NCI-H226 (cell line): ENCODE measurements around the gene KCNK15.

Experiments used
- DNase-seq: peaks from one replicate; pipeline ENCODE4 v3.0.0-alpha.2; 2015

Gene KCNK15

GRCh38 chr20:44715499-44716308, 30.0 kb upstream of the KCNK15 start:
- DNase-seq: no peak

- no peak for DNase-seq
Observed at GRCh38 chr20:44716309-44717106, 29.2 kb upstream of the KCNK15 start.

- DNase-seq: no peak
Observed at GRCh38 chr20:44717986-44718385, 27.7 kb upstream of the KCNK15 start.

GRCh38 chr20:44719841-44720240, 25.8 kb upstream of the KCNK15 start:
- DNase-seq: no peak

GRCh38 chr20:44720621-44720996, 25.1 kb upstream of the KCNK15 start:
- peak; percentile 76 for DNase-seq

GRCh38 chr20:44720997-44721784, 24.5 kb upstream of the KCNK15 start:
- DNase-seq: peak; percentile 67

- no peak for DNase-seq
Observed at GRCh38 chr20:44721785-44722054, 23.9 kb upstream of the KCNK15 start.

GRCh38 chr20:44722990-44723389, 22.7 kb upstream of the KCNK15 start:
- DNase-seq: no peak

GRCh38 chr20:44723391-44723790, 22.3 kb upstream of the KCNK15 start:
- no peak for DNase-seq

- DNase-seq: no peak
Observed at GRCh38 chr20:44723798-44724362, 21.8 kb upstream of the KCNK15 start.

- no peak for DNase-seq
Observed at GRCh38 chr20:44724423-44725091, 21.1 kb upstream of the KCNK15 start.

GRCh38 chr20:44725837-44726236, 19.8 kb upstream of the KCNK15 start:
- DNase-seq: no peak

- DNase-seq: no peak
Observed at GRCh38 chr20:44727039-44727438, 18.6 kb upstream of the KCNK15 start.

GRCh38 chr20:44727651-44728050, 18.0 kb upstream of the KCNK15 start:
- DNase-seq: no peak

- DNase-seq: peak; percentile 95
Observed at GRCh38 chr20:44728801-44729443, 16.7 kb upstream of the KCNK15 start.

- DNase-seq: peak; percentile 95
Observed at GRCh38 chr20:44730441-44730840, 15.2 kb upstream of the KCNK15 start.

GRCh38 chr20:44731657-44732056, 14.0 kb upstream of the KCNK15 start:
- DNase-seq: no peak

GRCh38 chr20:44732327-44732726, 13.3 kb upstream of the KCNK15 start:
- DNase-seq: peak; percentile 56

GRCh38 chr20:44733341-44734069, 12.2 kb upstream of the KCNK15 start:
- peak; percentile 65 for DNase-seq

GRCh38 chr20:44734938-44735337, 10.7 kb upstream of the KCNK15 start:
- peak; percentile 70 for DNase-seq

GRCh38 chr20:44735816-44736169, 9.9 kb upstream of the KCNK15 start:
- DNase-seq: no peak
